ENCODE measurements around the gene POLRMT.

- TF ChIP-seq SUZ12 (IDR thresholded peaks at IDR 0.05) (no peak), FOXK2 (IDR thresholded peaks at IDR 0.05) (no peak), CTBP1 (IDR thresholded peaks at IDR 0.05; ENCODE audit: borderline replicate concordance) (no peak), ARNT (IDR thresholded peaks at IDR 0.05) (no peak), SP1 (IDR thresholded peaks at IDR 0.05) (no peak), BHLHE40 (IDR thresholded peaks at IDR 0.05; ENCODE audit: borderline replicate concordance) (no peak), FOXA1 (IDR thresholded peaks at IDR 0.05) (no peak), TARDBP (IDR thresholded peaks at IDR 0.05) (no peak), ZNF384 (IDR thresholded peaks at IDR 0.05) (no peak), FOXM1 (IDR thresholded peaks at IDR 0.05; ENCODE audit: borderline replicate concordance) (no peak), ELF4 (IDR thresholded peaks at IDR 0.05) (no peak), LEF1 (IDR thresholded peaks at IDR 0.05; ENCODE audit: borderline replicate concordance) (no peak), NFRKB (IDR thresholded peaks at IDR 0.05) (no peak)
- TF ChIP-seq, protein P1, sequence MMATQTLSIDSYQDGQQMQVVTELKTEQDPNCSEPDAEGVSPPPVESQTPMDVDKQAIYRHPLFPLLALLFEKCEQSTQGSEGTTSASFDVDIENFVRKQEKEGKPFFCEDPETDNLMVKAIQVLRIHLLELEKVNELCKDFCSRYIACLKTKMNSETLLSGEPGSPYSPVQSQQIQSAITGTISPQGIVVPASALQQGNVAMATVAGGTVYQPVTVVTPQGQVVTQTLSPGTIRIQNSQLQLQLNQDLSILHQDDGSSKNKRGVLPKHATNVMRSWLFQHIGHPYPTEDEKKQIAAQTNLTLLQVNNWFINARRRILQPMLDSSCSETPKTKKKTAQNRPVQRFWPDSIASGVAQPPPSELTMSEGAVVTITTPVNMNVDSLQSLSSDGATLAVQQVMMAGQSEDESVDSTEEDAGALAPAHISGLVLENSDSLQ (IDR thresholded peaks at IDR 0.05), result no peak
Measured at GRCh38 chr19:651114-651818, 17.9 kb upstream of the POLRMT start.

All from HEK293T (cell line).